Measurements from ENCODE around the gene CR1.
A peak's percentile ranks its signal among the peaks of the same experiment; 100 is the strongest.

DNA sequence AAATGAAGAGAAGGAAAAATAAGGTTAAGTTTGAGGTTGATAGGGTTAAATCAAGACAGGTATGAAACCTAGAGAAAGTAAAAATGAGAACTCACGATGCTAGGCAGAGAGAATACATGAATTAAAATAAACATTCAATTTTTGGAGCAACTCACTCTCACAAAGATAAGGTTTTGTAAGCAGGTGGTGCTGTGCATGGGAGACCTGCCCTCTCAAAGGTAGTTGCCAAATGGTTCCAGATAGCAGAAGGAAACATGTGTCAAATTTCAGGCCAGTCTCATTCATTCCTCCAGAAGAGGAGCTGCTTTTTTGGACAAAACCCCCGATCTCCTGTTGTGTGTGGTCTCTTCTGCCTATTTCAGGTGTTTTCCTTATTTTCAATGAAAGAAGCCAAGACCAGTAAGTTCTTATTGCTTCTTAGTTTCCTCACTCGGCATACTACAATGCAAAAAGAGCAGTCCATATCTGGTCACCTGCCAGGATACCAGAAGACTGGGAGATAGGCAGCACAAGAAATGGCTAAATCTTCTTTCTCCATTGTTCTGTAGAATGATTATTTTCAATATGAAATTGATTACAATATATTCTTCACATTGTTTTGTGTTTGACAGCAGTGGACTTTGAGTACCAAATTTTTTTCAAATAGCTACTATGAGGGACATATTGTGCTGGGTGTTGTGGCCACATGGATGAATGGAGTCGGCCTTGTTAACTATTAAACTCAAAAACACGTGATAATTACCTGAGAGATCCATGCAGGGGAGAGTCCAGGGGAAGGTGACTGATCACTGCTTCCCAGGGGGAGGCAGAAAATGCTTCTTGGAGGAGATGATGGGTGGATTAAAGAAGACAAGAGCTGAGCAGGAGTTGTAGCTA, 152.6 kb downstream of the CR1 start:
- TF ChIP-seq POLR2A (IDR thresholded peaks at IDR 0.05; ENCODE audit: low read length) (peak; percentile 70), GATA1 (IDR thresholded peaks at IDR 0.05; ENCODE audit: low read depth, low read length) (no peak)
